Measurements from ENCODE around the gene KDM8. TPM values are rescaled to one million over a fixed set of nuclear protein-coding genes. Genes with fewer than 3 reads are reported as not detected.

KDM8 gene
- total RNA-seq, 1 donor from 2014 or later: 6.1 TPM

DNA sequence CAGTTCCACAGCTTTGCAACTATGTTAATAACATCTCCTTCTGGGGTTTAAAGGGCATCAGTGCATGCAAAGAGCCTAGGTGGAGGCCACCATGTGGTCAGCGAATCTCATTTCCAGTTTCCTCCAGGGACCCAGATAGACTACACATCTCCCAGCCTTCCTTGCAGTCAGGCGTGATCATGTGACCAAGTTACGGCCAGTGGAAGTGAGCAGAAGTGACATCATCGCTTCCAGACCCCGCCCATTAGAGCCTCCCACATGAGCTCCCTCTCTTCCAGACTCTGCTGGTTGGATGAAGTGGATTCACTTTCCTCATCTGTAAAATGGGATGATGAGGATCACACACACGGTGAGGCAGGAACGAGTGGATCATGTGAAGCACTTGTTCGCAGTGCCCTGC lies 27.4 kb upstream of the KDM8 start:
- intact Hi-C loops (cut with DNase I): loop anchor here (5.0 kb wide), 1 partner anchor 196 kb away; no protein-coding TSS in a partner anchor

DNA sequence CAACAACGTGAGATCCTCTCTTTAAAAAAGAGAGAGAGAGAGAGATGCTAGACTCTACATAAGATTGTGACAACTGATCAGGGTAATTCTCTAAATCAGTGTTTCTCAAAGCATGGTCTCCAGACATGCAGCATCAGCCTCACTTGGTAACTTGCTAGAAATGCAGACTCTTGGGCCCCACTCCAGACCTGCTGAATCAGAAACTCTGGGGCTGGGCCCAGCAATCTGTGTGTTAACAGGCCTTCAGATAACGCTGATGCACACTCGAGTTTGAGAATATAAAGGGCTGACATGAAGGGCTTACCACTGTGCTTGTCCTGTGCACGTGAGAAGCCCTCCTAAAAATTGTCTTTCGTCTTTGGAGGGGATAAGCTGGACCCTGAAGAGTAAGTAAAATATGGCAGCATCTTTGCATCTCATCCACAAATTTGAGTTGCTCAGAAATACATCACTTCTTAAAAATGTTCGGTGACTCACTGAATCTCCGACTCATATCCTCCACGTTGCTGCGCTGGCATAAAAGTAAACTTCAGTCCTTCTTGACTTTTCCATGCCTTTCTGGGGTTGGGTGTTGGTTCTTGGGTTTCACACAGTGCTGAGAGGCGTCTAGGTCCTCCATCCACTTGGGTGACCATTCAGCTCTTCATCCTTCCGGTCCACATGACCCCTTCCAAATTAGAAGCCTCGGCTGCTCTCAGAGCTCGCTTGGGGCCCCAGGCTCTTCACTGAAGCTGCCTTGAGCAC lies 26.1 kb upstream of the KDM8 start:
- Histone ChIP-seq H3K27me3 (peaks cover 3% of the 10 kb centered on the region), H3K9me3 (no peaks in the 10 kb centered on the region), H3K36me3 (no peaks in the 10 kb centered on the region), H3K4me3 (no peak overlapping the region), H3K27ac (no peak overlapping the region), H3K4me1 (no peaks in the 10 kb centered on the region)
- intact Hi-C loops (cut with DNase I): loop anchor here (5.0 kb wide), 1 partner anchor 195 kb away; no protein-coding TSS in a partner anchor
- ATAC-seq: no peak
- TF ChIP-seq, protein P1, sequence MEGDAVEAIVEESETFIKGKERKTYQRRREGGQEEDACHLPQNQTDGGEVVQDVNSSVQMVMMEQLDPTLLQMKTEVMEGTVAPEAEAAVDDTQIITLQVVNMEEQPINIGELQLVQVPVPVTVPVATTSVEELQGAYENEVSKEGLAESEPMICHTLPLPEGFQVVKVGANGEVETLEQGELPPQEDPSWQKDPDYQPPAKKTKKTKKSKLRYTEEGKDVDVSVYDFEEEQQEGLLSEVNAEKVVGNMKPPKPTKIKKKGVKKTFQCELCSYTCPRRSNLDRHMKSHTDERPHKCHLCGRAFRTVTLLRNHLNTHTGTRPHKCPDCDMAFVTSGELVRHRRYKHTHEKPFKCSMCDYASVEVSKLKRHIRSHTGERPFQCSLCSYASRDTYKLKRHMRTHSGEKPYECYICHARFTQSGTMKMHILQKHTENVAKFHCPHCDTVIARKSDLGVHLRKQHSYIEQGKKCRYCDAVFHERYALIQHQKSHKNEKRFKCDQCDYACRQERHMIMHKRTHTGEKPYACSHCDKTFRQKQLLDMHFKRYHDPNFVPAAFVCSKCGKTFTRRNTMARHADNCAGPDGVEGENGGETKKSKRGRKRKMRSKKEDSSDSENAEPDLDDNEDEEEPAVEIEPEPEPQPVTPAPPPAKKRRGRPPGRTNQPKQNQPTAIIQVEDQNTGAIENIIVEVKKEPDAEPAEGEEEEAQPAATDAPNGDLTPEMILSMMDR (IDR thresholded peaks at IDR 0.05): no peak
- no peak for DNase-seq

More for the DNA sequence above, 27.4 kb upstream of the KDM8 start:
- peaks cover 3% of the 10 kb centered on the region for H3K27me3 ChIP-seq
- ATAC-seq (no peak), DNase-seq (no peak)
- no peak overlapping the region for H3K27ac ChIP-seq
- H3K4me3 ChIP-seq: no peak overlapping the region
- H3K4me1 ChIP-seq: no peaks in the 10 kb centered on the region
- H3K9me3 ChIP-seq: no peaks in the 10 kb centered on the region
- TF ChIP-seq, protein P1 (IDR thresholded peaks at IDR 0.05): no peak
- H3K36me3 ChIP-seq: no peaks in the 10 kb centered on the region

DNA sequence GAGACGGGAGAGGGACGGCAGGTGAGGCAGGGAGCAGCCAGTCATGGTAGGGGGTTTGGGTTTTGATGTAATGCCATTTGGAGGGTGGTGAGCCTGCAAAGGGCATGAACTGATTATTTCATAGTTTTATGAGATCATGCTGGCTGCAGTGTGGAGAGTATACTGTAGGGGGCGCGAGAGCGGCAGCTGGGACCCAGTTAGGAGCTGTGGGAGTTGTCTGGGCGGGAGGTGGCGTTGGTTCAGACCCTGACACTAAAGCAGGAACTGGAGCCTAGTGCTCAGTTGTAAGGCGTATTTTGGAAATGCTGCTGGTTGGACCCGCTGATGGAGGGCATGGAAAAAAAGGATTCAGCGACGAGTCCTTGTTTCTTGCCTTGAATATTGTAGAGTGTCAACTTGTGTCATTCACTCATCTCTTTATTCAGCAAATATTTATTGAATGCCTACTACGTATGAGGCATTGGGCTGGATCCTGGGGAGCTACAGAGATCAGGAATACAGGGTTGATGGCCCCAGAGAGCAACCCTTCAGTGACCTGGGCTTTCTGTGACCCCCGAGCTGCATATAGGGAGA lies 23.7 kb upstream of the KDM8 start:
- Histone ChIP-seq H3K4me1 (no peaks in the 10 kb centered on the region), H3K36me3 (no peaks in the 10 kb centered on the region), H3K27me3 (peaks cover 3% of the 10 kb centered on the region), H3K4me3 (no peak overlapping the region), H3K27ac (no peak overlapping the region), H3K9me3 (no peaks in the 10 kb centered on the region)
- peak; percentile 88 for DNase-seq
- TF ChIP-seq, protein P1 (IDR thresholded peaks at IDR 0.05): peak; percentile 92
- ATAC-seq: peak; percentile 98
- intact Hi-C loops (cut with DNase I): loop anchor here (5.0 to 10.0 kb wide), 2 partner anchors 193 to 275 kb away; no protein-coding TSS in a partner anchor

DNA sequence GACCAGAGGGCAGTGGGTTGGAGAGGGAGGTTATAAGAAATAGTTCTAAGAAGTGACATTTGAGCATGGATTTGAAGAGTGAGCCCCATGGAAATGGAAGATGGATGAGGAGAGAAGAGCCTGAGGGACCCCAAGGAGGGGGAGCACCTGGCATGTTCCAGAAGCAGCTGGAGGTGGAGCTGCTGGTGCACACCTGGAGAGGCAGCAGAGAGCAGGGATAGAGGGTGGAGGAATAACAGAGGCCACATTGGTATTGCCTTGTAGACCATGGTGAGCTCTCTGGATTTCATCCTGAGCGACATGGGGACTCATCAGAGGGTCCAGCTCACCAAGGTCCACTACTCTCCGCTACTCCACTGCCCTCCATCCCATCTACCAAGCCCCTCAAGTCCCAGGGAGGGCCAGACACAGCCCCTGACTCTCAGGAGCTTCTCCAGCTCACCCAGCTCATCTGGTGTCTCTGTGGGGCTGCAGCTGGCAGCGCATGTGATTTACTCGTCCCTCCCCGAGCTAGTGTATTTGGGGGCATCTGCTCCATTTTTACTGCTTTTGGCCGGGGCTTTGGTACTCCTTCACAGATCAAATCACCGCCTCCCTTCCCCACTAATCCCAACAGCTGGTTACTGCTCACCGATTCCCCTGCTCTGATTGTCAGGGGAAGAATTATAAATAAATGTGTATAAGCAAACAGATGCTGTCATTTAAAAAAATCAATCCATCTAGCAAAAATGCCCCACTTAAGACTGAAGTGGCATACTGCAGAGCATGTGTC lies 22.1 kb upstream of the KDM8 start:
- no peak for ATAC-seq
- H3K4me3 ChIP-seq: no peak overlapping the region
- H3K9me3 ChIP-seq: no peaks in the 10 kb centered on the region
- no peak for DNase-seq
- TF ChIP-seq, protein P1 (IDR thresholded peaks at IDR 0.05): no peak
- no peaks in the 10 kb centered on the region for H3K4me1 ChIP-seq
- H3K27ac ChIP-seq: no peak overlapping the region
- intact Hi-C loops (cut with DNase I): loop anchor here (10.0 kb wide), 1 partner anchor 274 kb away; no protein-coding TSS in a partner anchor
- H3K36me3 ChIP-seq: no peaks in the 10 kb centered on the region
- H3K27me3 ChIP-seq: peaks cover 3% of the 10 kb centered on the region

DNA sequence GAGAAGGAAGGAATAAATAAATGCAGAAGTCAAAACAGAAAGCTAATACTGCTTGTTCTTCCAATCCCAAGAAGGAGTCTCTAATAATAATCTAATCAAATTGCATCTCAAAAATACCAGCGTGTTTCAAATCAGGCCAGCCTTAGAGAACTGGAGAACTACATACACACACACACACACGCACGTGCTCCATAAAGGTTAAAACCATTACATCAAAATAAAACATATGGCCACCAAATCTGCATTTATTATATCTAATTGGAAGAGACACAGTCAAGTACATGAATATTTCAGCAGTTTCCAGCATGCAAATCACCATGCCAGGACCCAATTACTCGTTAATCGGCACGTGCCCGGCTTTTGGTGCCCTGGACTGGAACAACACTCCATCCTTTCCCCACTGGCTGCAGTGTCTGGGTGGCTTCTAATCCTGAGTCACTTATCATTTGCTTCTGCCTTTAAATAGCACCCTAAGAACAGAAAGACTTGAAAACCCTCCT lies 20.4 kb upstream of the KDM8 start:
- Histone ChIP-seq H3K36me3 (no peaks in the 10 kb centered on the region), H3K9me3 (no peaks in the 10 kb centered on the region), H3K4me3 (no peak overlapping the region), H3K4me1 (no peaks in the 10 kb centered on the region), H3K27me3 (peaks cover 3% of the 10 kb centered on the region), H3K27ac (no peak overlapping the region)
- DNase-seq (no peak), ATAC-seq (no peak)
- TF ChIP-seq, protein P1 (IDR thresholded peaks at IDR 0.05): no peak
- intact Hi-C loops (cut with DNase I): loop anchor here (10.0 kb wide), 1 partner anchor 272 kb away; no protein-coding TSS in a partner anchor

Measured in upper lobe of right lung (tissue), 1 donor.